SK-N-SH (cell line): ENCODE results near the gene GCDH.

Experiments
- JUND ChIP-seq: IDR thresholded peaks from 2 replicates; pipeline ENCODE4 v1.4.0; 2012
- TCF12 ChIP-seq: IDR thresholded peaks from 2 replicates; pipeline ENCODE4 v1.4.0; 2012

DNA sequence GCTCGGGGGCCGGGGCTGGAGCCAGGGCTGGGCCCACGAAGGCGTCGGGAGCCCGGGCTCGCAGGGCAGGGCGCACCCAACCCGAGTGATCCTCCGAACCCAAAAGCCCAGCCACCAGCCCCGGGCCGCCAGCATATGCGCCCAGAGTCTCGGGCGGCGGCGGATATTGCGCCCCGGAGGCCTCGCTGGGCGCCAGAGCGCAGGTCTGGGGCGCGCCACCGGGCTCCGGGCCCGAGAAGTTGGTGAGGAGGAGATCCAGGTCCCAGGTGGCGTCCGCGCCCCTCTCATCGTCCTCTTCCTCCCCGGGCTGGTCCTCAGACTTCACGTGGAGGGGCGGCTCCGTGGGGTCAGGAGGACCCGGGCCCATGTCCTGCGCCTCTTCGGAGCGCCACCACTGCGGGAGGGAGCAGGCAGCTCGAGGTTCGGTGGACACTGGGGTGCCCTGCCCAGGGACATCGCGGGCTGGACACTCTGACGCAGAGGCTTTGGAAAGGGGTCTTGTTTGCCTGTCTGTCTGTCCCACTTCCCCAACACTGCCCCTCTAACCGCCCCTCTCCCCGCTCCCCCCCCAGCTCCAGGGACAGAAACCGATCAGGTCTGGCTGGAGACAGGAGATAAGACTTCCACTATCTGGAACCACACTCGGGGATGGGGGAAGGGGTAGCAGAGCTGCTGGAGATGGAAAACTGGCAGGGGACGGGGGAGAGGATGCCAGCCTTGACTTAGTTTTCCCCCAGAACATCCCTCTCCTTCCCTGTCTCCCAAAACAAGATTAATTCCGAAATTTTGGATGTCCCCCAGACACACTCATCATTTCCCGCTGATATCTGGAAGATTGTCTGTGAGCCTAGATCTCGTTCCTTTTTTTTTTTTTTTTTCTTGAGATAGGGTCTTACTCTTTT, 5.0 kb upstream of the GCDH start:
- TF ChIP-seq JUND, result no peak
- TF ChIP-seq TCF12, result no peak
